ENCODE measurements around the gene MIF4GD.

DNA sequence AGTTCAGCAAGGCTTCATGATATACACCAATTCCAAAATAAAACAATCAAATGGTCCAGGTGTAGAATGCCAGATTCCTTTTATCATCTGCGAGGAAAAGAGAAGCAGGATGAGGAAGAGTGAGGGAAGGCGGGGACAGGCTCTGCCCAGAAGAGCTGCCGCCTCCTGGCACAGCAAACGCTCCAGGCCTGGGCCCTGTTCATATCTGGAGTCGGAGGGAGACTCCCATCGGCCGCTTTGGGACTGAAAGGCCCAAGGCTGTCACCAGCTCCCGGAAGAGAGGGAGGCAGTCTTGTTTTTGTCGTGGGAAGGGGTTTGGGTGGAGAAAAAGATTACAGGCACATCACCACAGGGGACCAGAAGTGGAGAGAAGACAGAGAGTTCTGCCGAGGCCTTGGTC lies 47.2 kb upstream of the MIF4GD start:
- TF ChIP-seq, protein P1, sequence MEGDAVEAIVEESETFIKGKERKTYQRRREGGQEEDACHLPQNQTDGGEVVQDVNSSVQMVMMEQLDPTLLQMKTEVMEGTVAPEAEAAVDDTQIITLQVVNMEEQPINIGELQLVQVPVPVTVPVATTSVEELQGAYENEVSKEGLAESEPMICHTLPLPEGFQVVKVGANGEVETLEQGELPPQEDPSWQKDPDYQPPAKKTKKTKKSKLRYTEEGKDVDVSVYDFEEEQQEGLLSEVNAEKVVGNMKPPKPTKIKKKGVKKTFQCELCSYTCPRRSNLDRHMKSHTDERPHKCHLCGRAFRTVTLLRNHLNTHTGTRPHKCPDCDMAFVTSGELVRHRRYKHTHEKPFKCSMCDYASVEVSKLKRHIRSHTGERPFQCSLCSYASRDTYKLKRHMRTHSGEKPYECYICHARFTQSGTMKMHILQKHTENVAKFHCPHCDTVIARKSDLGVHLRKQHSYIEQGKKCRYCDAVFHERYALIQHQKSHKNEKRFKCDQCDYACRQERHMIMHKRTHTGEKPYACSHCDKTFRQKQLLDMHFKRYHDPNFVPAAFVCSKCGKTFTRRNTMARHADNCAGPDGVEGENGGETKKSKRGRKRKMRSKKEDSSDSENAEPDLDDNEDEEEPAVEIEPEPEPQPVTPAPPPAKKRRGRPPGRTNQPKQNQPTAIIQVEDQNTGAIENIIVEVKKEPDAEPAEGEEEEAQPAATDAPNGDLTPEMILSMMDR (conservative IDR thresholded peaks at IDR 0.05; ENCODE audit: low read depth, low read length): no peak
- no peak for TF ChIP-seq EZH2 (IDR thresholded peaks at IDR 0.05; ENCODE audit: borderline replicate concordance, low read depth, low read length, poor library complexity, severe bottlenecking)
